GM12875 (cell line): ENCODE measurements around the gene SELENOI.

Experiments
- H3K4me3 ChIP-seq: one replicate; pipeline ENCODE4 v1.5.1; 2011; ENCODE audit warnings: low read depth, low read length, control low read depth
- CTCF ChIP-seq: IDR thresholded peaks from 2 replicates; pipeline ENCODE4 v1.5.1; 2011; ENCODE audit warnings: low read depth, mild to moderate bottlenecking, control low read depth, inconsistent platforms, low read length, moderate library complexity, borderline replicate concordance; ENCODE audit not compliant: insufficient read depth

The SELENOI gene

GRCh38 chr2:26429779-26430578 is 84.0 kb downstream of the SELENOI start:
- no peak for TF ChIP-seq CTCF
- no peak overlapping the region for H3K4me3 ChIP-seq

- no peak for TF ChIP-seq CTCF
- no peak overlapping the region for H3K4me3 ChIP-seq
These were observed 84.9 kb downstream of the SELENOI start for GRCh38 chr2:26430826-26431225.

- TF ChIP-seq CTCF: no peak
- no peak overlapping the region for H3K4me3 ChIP-seq
These were observed 86.4 kb downstream of the SELENOI start for GRCh38 chr2:26432363-26432762.

- no peak for TF ChIP-seq CTCF
- no peak overlapping the region for H3K4me3 ChIP-seq
These were observed 86.9 kb downstream of the SELENOI start for GRCh38 chr2:26432859-26433258.

- TF ChIP-seq CTCF: no peak
- no peak overlapping the region for H3K4me3 ChIP-seq
These were observed 89.2 kb downstream of the SELENOI start for GRCh38 chr2:26435106-26435505.

GRCh38 chr2:26438526-26438925 is 92.6 kb downstream of the SELENOI start:
- H3K4me3 ChIP-seq: no peak overlapping the region
- TF ChIP-seq CTCF: no peak

- no peak overlapping the region for H3K4me3 ChIP-seq
- no peak for TF ChIP-seq CTCF
These were observed 93.0 kb downstream of the SELENOI start for GRCh38 chr2:26438926-26439325.
